ENCODE results near the gene ARL6IP5.

ARL6IP5 gene, protein sequence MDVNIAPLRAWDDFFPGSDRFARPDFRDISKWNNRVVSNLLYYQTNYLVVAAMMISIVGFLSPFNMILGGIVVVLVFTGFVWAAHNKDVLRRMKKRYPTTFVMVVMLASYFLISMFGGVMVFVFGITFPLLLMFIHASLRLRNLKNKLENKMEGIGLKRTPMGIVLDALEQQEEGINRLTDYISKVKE

DNA sequence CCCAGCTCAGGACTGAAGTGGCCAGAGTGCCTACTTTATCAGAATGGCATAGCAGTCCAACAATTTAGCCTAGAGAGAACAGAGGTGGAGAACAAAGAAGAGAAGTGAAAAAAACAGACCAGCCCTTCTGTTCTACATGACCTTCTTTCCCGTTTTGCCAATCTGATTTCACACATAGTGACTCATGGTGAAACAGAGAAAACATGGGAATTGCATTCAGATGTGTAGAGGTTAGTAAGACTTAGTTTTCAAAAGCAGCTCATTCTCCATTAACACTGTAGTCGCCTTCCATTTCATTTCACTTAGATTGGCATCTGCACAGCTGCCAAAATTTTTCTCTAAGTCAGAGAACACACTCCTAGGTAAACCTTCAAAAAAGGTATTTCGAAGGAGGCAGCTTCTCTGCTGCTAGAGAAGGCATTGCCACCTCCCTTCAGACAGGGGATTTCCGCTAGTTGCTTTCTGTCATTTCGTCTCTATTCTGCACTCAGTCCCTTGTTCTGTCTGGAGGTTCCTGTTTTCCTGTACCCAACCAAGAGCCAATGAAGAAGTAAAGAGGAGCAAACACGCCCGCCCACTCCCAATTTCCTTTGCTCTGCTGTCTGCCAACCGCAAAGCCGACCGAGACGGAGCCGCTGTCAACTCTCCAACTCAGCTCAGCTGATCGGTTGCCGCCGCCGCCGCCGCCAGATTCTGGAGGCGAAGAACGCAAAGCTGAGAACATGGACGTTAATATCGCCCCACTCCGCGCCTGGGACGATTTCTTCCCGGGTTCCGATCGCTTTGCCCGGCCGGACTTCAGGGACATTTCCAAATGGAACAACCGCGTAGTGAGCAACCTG, at the start of gene ARL6IP5:
Gene ARL6IP5 (plus strand): TSS at position 612 of the 842 bp plus-strand sequence. CDS start 111 bp downstream, at position 723.
- peak; percentile 89 for DNase-seq

DNA sequence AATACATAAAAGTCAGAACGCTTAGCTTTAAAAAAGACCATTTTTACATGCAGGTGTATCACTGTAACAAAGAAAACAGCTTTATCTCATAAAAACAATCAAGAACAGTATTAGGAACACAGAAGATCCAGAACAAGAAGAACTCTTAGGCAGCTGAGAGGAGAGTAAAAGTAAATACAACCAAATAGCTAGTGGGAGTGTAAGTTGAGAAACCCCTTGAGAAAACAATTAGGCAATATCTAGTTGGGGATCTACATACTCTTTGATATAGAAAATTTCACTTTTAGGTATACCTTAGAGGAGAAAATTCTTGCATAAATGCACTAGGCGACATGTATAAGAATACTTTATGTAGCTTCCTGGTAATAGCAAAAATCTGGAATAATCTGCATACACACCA, 40.1 kb upstream of the ARL6IP5 start:
- DNase-seq = no peak

DNA sequence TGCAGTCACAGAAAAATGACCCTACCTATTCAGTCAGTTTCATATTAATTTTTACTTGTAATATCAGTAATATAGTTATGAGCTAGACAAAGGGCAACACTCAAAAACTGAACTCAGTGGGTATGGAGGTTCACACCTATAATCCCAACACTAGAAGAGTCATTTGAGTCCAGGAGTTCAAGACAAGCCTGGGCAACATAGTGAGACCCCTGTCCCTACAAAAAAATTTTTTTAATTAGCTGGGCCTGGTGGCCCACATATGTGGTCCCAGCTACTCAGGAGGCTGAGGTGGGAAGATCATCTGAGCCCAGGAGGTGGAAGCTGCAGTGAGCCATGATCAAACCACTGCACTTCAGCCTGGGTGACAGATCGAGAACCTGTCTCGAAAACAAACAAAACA, 35.7 kb upstream of the ARL6IP5 start:
- DNase-seq = no peak

DNA sequence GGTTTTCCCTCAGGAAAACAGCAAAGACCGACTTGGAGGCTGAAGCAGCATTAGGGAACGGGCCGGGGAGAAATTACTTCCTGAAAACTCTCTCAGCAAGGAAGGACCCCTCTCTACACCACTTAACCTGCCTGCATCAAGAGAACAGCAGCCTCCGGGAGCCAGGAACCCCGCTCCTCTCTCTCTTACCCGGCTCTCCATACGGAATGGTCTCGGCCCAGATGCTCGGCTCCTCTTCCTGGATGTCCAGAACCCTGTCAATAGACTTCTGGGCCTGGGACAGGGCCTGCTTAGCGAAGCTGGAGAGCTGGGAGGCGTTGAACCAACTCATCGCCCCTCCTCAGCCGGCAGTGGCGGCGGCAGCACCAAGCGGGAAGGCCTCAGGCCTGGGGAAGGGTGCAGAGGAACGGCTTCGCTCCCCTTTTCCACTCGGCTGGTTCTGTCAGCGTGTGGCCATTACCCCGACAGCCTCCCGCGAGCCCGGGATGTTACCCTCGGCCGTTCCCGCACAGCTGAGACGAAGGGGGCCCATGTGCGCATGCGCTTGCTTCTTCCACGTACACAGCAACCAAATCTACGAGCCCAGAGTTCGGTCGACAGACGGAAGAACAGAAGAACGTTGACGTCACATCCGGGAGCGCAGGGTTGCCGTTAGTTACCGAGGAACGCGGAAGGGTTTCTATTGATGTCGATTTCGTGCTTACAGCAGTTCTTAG, 32.8 kb upstream of the ARL6IP5 start, which contains the start of gene TMF1:
Gene TMF1 (minus strand): TSS at position 578 of the 716 bp plus-strand sequence. CDS start 247 bp downstream, at position 331.
- DNase-seq = peak; percentile 98

DNA sequence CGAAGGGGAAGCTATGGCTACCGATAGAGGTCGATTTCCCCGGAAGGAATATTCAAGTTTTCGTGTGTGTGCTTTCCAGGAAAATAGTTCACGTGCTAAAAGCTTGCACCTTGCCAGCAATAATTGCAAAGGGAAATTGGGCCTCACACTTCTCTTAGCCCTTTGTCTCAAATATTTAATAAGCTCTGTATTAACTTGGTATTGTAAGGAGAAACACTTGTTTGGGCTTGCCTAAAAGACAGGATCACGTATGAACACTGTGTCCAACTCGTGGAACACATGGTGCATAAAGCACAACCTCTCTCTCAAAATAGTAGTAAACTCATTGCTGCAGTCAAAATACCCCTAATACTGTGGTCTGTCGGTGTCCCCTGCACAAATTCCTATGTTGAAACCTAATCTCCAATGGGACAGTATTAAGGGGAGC, 32.3 kb upstream of the ARL6IP5 start:
- no peak for DNase-seq

DNA sequence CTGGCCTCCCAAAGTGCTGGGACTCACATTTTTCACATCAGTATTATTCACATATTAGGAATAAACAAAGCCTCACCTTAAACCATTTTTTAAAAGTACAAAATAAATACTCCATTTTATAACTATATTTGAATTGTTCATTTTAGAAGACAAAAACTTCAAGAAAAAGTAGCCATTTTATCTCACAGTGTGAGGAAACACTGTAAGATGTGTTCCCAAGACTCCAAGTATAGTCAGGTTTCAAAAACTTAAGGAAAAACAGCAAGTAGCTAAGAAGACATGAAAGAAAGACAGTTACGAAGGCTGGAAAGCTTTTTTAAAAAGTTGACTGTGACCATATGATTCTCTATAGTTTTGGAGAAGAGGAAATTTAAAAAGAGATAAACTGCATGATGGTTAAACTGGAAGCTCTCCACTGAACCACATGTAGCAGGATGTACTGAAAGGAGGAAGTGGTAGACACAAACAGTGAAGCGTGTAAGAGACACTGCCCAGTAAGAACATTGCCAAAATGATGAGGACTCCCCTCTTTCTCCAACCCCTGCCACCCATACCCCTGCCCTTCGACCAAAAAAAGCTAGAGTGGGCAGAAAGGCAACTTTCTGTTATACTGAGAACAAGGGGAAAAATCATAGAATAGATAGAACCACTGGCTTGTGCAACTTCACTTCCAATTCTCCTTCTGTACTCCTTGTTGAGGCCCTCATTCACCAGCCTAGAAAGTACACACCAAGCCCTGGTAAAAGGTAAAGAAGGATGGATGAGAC, 26.4 kb upstream of the ARL6IP5 start:
- no peak for DNase-seq

DNA sequence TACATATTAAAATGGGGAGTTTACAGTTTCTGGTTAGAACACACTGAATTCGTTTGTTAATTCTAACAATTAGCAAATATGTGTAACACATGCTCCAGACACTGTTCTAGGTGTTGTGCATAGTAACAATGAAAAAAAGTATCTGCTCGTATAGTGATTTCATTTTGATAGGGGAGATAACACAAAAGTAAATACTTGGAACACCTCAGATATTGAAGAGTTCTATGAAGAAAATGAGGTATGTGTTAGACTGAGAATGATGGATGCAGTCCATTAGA, 25.9 kb upstream of the ARL6IP5 start:
- no peak for DNase-seq

DNA sequence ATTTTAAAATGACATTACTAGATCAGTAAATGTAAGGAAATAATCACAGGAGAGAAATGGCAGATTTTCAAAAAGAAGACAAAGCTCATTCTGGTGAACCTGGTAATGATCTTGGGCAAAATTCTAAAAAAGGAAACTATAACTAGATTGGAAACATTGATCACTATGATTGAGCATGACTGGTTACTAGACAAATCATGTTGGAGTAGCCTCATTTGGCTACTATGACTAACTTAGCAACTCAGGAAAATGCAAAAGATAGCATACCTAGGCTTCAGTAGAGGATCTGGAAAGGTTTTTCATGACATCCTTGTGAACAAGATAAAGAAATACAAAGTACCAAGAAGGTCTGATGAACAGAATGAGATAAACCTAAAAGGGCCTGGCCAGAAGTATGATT, 25.0 kb upstream of the ARL6IP5 start:
- no peak for DNase-seq

DNA sequence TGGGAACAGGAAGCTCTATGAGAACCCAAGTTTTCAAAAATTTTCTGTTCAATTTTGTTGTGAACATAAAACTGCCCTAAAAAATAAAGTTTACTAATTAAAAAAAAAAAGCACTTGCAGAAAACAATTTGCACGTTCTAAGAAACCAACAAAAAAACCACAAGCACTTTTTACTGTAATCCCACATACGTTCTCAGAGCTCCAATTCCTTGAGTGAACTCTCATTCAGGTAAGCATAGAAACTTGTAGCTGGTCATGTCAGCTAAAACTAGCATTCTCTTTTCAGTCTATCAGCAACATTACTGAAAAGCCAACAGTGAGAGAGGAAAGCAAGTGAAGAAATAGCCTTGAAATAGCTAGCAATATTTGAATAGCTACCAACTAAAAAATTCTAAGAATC, 21.1 kb upstream of the ARL6IP5 start:
- DNase-seq = no peak

DNA sequence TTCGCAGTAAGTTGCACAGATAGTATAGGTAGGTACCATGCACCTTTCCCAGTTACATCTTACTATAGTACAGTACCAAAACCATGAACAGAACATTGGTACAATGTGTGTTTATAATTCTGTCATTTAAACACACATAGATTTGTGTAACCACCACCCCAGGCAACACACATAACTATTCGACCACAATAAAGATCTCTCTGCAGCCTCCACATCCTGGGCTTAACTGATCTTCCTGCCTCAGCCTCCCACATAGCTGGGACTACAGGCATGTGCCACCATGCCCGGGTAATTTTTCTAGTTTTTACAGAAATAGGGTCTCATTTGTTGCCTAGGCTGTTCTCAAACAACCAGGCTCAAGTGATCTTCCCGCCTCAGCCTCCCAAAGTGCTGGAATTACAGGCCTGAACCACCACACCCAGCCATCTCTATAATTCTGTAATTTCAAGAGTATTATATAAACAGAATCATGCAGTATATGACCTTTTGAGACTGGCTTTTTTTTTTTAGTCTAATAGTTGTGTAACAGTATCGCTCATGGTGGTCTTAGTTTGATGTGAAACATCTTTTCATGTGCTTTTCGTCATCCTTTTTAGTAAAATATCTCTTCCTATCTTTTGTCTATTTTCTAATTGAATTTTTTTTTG, 19.3 kb upstream of the ARL6IP5 start:
- no peak for DNase-seq

DNA sequence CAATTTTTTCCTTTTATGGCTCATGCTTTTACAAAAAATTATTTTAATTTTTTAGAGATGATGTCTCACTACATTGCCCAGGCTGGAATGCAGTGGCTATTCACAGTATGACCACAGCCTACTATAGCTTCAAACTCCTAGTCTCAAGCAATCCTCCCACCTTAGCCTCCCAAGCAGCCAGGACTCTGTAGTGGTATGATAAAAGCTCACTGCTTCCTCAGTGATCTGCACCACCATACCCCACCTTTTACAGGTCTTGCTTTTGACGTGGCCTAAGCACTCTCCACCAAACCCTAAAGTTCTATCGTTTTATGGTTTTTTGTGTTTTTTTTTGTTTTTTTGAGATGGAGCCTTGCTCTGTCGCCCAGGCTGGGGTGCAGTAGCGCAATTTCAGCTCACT, 18.6 kb upstream of the ARL6IP5 start:
- no peak for DNase-seq

DNA sequence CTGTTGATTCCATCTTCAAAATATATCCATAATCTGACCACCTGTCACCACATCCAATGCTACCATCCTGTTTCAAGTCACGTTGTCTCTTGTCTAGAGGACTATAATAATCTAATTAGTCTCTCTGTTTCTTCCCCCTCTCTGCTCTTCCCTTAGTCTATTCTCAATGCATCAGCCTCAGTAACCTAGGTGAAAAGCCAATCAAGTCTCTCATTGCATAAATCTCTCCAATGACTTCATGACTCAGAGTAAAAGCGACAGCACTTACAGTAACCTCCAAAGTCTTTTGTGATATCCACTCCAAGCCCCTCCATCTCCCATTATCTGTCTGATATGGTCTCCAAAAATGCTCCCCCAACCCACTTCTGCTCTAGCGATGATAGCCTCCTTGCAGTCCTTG, 11.8 kb upstream of the ARL6IP5 start:
- no peak for DNase-seq

DNA sequence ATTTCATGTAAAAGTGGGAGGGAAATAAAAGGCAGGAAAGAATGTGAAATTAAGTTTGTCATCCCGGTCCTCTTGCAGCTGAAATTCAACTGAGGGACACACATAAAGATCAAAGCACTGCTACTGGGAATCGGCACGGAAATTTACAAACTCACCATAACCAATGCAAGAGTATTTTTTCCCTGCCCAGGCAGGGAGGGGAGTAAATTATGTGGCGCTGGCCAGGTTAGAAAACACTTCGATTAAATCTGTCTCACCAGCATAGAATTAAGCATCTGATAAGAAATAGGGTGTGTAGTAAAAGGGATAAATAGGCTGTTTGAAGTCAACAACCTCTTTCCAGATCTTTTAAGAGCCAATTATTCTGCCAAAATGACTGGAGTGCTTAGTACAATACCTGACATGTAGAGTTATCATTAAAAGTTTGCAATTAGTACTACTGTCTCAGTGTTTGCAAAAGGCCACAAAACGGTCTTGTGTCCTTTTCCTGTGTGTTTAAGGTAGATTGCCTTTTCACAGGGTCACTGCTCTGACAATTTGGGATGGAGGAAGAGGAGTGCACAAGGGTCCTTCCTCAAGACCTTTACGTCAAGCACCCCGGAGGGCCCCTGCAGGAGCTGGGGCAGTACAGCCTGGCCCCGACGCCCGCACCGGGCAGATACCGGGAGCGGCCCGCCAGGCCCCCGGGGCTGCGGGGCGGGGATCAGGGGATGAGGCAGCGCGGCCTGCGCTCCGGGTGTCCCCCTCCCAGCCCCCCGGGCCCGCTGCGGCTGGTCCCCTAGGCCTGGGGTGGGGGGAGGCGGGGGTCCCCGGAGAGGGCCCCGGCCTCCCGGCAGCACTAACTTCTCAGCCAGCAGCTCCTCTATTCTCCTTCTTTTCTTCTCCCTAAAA, 5.2 kb upstream of the ARL6IP5 start:
- peak; percentile 66 for DNase-seq

DNA sequence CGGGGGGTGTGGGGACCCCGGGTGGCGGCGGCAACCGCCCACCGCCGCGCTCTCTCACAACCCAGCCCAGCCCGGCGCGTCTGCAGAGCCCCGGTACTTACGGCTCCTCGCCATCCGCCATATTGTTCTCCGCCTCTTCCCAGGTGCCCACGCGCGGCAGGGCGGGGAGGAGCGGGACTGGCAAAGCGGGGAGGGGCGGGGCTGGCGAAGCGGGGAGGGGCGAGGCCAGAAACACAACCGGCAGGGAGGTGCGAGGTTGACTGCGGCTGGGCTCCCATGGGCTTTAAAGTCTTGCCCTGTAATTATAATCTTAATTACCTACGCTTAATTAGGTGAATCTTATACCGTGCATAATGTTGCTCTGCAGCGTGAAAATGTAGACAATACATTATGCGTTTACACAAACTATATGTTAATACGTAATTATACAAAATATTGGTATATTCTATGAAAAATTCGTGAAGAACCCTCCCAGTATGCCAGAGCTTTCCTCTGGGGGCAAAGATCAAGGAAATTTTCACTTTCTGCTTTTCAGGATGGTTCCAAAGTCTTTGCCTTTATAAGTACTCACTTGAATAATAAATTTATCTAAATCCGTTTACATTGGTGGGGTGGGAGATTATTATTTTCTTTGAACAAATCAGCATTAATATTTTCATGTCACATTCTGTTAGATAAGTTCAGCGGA, 4.4 kb upstream of the ARL6IP5 start, which contains the start of gene UBA3:
Gene UBA3 (minus strand): TSS at position 133 of the 688 bp plus-strand sequence. CDS start 12 bp downstream, at position 121.
- peak; percentile 62 for DNase-seq

DNA sequence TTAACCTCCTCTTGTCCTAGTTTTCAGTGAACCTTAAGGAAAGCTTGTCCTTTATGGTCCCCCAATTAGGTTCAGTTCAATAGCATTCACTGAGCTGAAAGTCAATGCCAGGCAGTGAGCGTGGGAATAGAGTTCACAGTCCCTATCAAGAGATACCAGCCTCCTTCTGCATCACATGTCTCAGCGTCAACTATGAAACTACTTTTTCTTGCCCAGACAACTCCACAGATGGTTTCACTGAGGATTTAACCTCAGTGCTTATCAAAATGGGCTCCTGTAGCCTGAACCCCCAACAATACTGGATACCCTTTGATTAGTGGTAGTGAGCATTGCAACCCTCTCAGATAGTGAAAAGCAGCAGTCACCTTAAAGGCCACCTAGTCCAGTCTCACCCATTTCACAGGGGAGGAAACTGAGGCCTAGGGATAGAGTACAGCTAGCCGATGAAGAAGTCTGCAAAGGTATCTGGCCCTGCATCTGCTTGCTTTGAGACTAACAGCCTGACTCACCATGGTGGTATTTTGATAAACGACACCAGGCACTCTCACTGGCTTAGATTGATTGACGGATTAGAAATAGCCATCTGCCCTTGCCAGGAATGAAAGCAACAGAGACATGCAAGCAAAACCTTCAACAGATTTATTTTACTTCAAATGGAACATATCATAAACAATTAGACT, 3.0 kb upstream of the ARL6IP5 start:
- peak; percentile 15 for DNase-seq

DNA sequence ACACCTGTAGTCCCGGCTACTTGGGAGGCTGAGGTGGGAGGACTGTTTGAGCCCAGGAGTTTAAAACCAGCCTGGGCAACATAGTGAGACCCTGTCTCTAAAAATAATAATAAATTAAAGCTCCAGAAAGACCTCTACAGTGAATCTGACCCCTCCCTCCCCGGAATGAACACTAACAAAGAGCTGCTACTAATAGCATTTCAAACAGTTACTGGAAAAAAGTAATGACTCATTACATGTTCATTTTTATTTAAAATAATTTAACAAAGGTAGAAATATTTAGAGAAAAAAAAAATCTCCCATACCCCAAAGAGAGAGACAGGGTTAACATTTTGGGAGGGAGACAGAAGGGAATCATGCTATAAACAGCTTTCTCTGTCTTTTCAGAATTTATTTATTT, 2.4 kb upstream of the ARL6IP5 start:
- DNase-seq = no peak

DNA sequence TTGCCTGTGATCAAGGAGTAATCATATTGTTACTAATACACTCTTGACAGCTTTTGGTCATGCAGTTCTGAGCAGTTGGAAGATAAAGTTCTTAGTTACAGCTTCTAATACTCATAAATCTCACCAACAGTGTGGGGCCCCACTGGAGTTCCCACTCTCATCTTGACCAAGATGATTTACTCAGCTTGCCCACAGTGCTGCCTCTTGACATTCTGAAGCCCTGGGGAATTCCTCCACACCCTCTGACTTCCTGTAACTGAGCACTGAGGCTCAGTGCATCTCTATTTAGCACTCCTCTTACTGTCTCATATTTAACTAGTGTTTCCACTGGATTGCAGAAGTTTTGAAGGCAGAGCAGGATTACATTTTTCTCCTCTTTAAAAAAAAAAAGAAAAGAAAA, 1.9 kb upstream of the ARL6IP5 start:
- DNase-seq = peak; percentile 8

DNA sequence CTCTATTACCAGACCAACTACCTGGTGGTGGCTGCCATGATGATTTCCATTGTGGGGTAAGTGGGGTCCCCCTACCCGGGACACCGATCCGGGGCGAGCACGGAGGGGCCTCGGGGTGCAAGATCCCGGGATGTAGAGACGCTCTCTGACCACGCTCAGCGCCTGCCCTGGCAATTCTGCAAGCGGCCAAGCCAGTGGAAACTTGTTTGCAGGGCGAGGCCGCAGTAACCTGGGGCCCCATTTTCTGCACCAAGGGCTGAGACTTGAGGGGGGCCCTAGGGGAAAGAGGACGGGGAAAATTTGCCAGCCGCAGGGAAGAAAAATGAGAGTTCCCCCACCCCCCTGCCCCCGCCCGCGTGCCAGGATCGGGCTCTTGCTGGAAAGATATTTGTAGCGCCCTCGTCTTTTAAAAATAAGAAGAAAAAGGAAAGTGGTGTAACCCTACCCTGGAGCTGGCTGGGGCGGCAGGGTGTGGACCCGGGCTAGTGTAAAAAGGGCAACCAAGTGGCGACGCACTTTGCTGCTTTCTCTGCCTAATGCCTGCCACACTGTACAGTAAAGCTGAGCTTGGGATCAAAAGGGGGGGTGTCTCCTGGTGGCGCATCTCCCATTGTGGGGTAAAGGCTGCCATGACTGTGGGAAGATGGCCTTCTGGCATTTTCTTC, 563 bp downstream of the ARL6IP5 start:
- DNase-seq = peak; percentile 65
